HG03565 (cell line): ENCODE results near the gene ATG10.
A peak's percentile ranks its signal among the peaks of the same experiment; 100 is the strongest.
"Not testable (repeated sequence)": the region's sequence is repeated elsewhere in the genome, so short reads cannot be mapped to it uniquely, and the experiment has no call there.

Source experiments
- ATAC-seq: cut with Tn5 transposase; IDR thresholded peaks from one replicate; pipeline ENCODE4 v1.9.1; 2021; ENCODE audit warnings: mild to moderate bottlenecking, moderate library complexity; ENCODE audit not compliant: unreplicated experiment

The ATG10 gene

GRCh38 chr5:82208371-82208770 is 236.5 kb downstream of the ATG10 start:
- ATAC-seq, result no peak

- ATAC-seq, result no peak
Measured at GRCh38 chr5:82211855-82212572, 240.2 kb downstream of the ATG10 start.

GRCh38 chr5:82217917-82218316 is 246.1 kb downstream of the ATG10 start:
- no peak for ATAC-seq

- no peak for ATAC-seq
Measured at GRCh38 chr5:82218374-82219156, 246.7 kb downstream of the ATG10 start.

GRCh38 chr5:82221020-82221419 is 249.2 kb downstream of the ATG10 start:
- ATAC-seq, result no peak

GRCh38 chr5:82222597-82223574 is 251.1 kb downstream of the ATG10 start:
- ATAC-seq, result no peak

GRCh38 chr5:82225525-82226172 is 253.8 kb downstream of the ATG10 start:
- peak; percentile 82 for ATAC-seq

GRCh38 chr5:82234885-82235284 is 263.1 kb downstream of the ATG10 start:
- no peak for ATAC-seq

GRCh38 chr5:82244151-82244550 is 272.3 kb downstream of the ATG10 start:
- no peak for ATAC-seq

- ATAC-seq, result no peak
Measured at GRCh38 chr5:82244854-82245635, 273.2 kb downstream of the ATG10 start.

- no peak for ATAC-seq
Measured at GRCh38 chr5:82246960-82247574, 275.2 kb downstream of the ATG10 start.

GRCh38 chr5:82252744-82253143 is 280.9 kb downstream of the ATG10 start:
- ATAC-seq, result no peak

GRCh38 chr5:82255844-82256243 is 284.0 kb downstream of the ATG10 start:
- no peak for ATAC-seq

- no peak for ATAC-seq
Measured at GRCh38 chr5:82257247-82257646, 285.4 kb downstream of the ATG10 start.

GRCh38 chr5:82257729-82258128 is 285.9 kb downstream of the ATG10 start:
- no peak for ATAC-seq

- peak; percentile 38 for ATAC-seq
Measured at GRCh38 chr5:82259172-82259800, 287.5 kb downstream of the ATG10 start.

- ATAC-seq, result no peak
Measured at GRCh38 chr5:82265047-82265446, 293.2 kb downstream of the ATG10 start.

GRCh38 chr5:82267297-82267933 is 295.6 kb downstream of the ATG10 start:
- ATAC-seq, result not testable (repeated sequence)
